GDM1 (cell line): ENCODE measurements around the gene MYO18A.

Experiments
- DNase-seq: peaks from one replicate; lab custom pipeline; 2025; lab: John Stamatoyannopoulos, UW

Gene MYO18A

GRCh38 chr17:29080323-29080722 lies 99.9 kb downstream of the MYO18A start:
- DNase-seq = no peak

- DNase-seq = no peak
Observed at GRCh38 chr17:29079887-29080286, 100.3 kb downstream of the MYO18A start.

- DNase-seq = no peak
Observed at GRCh38 chr17:29079433-29079832, 100.8 kb downstream of the MYO18A start.

GRCh38 chr17:29078183-29079045 lies 101.8 kb downstream of the MYO18A start:
- DNase-seq = no peak

GRCh38 chr17:29077320-29077719 lies 102.9 kb downstream of the MYO18A start:
- no peak for DNase-seq

- no peak for DNase-seq
Observed at GRCh38 chr17:29076722-29077121, 103.5 kb downstream of the MYO18A start.

- no peak for DNase-seq
Observed at GRCh38 chr17:29076087-29076486, 104.1 kb downstream of the MYO18A start.

- DNase-seq = no peak
Observed at GRCh38 chr17:29074488-29074887, 105.7 kb downstream of the MYO18A start.

GRCh38 chr17:29073520-29073919 lies 106.7 kb downstream of the MYO18A start:
- DNase-seq = no peak

- DNase-seq = no peak
Observed at GRCh38 chr17:29073045-29073444, 107.2 kb downstream of the MYO18A start.

GRCh38 chr17:29071303-29071702 lies 108.9 kb downstream of the MYO18A start:
- no peak for DNase-seq

GRCh38 chr17:29070781-29071180 lies 109.4 kb downstream of the MYO18A start:
- DNase-seq = no peak

- DNase-seq = no peak
Observed at GRCh38 chr17:29070308-29070707, 109.9 kb downstream of the MYO18A start.

- no peak for DNase-seq
Observed at GRCh38 chr17:29069526-29070041, 110.6 kb downstream of the MYO18A start.

- no peak for DNase-seq
Observed at GRCh38 chr17:29068818-29069217, 111.4 kb downstream of the MYO18A start.

GRCh38 chr17:29066606-29067005 lies 113.6 kb downstream of the MYO18A start:
- no peak for DNase-seq

GRCh38 chr17:29066047-29066446 lies 114.2 kb downstream of the MYO18A start:
- no peak for DNase-seq

GRCh38 chr17:29063992-29064391 lies 116.2 kb downstream of the MYO18A start:
- DNase-seq = no peak

- DNase-seq = no peak
Observed at GRCh38 chr17:29062215-29062614, 118.0 kb downstream of the MYO18A start.

- DNase-seq = no peak
Observed at GRCh38 chr17:29061036-29061435, 119.2 kb downstream of the MYO18A start.

GRCh38 chr17:29060475-29060874 lies 119.7 kb downstream of the MYO18A start:
- DNase-seq = no peak

- no peak for DNase-seq
Observed at GRCh38 chr17:29059281-29059680, 120.9 kb downstream of the MYO18A start.

GRCh38 chr17:29058391-29058790 lies 121.8 kb downstream of the MYO18A start:
- no peak for DNase-seq

- no peak for DNase-seq
Observed at GRCh38 chr17:29057361-29057760, 122.8 kb downstream of the MYO18A start.
